HG02642 (cell line): ENCODE results near the gene ORM1.

Experiments used
- ATAC-seq: cut with Tn5 transposase; IDR thresholded peaks from one replicate; pipeline ENCODE4 v1.9.1; 2021; ENCODE audit warnings: mild to moderate bottlenecking; ENCODE audit not compliant: unreplicated experiment, poor library complexity

The ORM1 gene

DNA sequence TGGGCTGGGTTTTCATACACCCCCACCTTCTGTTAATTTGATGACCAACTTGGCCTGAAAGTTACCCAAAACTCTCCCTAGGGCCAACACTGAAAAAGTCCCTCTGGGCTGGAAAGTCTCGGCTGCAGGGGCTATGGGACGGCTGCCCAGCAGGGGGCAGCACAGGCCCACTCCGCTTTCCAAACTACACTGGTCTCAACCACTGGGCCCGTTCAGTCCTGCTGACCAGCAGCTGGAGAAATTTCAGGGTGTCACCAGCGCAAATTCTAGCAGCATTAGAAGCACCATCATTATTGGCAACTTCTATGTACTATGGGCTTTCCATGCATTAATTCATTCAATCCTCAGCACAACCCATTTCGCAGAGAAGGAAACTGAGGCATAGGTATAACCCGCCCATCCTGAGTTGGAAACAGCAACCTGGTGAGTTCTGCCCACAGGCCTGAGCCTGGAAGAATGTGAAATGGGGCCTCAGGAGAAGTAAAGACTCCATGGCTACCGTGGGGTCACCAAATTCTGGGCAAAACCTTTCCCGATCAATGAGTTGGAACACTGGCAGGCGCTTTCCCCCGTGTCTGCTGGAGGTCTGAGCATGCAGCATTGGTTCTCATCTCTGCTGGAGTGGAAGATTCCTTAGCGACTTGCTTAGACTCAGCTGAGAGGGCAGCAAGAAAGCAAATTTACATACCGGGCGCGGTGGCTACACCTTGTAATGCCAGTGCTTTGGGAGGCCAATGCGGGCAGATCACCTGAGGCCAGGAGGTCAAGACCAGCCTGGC, 16.4 kb downstream of the ORM1 start:
- no peak for ATAC-seq

DNA sequence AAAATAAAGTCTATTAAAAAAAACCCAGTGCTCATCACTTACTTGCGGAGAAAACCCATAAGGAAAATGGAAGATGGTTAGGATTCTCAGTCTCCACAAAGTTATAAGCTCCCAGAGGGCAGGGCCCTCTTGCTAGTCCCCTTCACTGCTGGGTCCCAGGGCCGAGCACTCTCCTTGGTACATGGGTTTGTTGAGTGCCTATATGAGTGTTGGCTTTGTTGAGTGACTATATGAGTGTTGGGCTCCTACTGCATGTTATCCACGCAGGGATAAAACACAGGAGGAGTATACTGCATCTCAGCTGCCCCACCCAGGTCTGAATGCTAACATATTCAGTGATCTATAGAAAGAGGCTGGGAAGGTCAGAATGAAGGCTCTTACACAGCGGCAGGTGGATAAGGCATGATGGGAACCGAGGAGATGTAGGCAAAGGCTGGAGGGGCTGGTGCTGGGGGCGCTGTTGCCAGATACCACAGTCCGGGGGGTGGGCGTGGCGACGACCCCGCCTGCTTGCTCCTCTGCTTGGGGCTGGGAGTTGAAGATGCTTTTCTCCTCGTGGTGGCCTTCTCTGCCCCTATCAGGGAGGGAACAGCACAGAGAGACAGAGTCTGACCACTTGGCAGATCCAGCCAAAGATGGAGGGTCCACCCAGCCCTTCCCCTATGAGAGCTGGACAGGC, 18.4 kb downstream of the ORM1 start:
- no peak for ATAC-seq

DNA sequence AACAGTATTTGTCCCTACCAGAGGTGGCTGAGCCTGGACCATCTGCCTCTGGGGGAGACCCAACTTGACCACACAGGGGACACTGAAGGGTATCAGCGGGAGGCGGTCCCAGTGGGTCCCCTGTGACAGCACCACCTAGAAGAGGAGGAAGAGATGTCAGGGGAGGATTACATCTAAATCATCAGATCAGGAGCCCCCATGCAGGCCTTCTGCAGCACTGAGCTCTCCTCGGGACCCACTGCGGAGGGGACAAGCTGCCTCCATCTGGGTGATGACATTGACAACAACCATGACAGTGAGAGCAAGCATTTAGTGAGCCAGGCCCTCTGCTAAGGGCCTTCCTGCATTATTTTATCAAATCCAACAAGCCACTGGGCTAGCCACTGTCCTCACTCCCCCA, 19.1 kb downstream of the ORM1 start:
- ATAC-seq, result no peak

DNA sequence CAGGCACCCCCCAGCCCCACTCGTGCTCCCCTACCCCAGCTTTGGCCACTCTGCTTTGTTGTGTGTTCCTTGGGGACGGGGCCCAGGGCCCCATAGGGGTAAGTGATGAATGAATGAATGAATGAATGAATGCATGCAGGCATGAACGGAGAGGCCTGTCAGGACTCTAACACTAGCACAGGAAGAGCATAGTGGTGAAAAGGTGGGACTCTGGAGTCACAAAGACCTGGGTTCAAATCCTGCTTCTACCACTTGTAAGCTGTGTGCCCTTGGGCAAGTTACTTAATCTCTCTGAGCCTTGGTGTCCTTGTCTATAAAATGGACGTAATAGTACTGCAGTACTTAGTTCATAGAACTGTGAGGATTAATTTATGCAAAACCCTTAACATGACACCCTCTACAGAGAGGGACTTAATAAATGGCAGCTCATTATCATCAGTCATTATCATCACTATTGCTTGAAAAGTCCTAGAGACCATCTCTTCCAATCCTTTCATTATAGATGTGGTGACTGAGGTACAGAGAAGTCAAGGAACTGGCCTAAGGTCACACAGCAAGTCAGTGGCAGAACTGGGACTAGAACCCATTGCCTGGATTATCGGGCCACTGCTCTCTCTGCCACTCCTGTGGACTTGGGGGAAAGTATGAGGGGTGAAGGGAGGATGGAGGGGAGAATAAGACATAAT, 20.0 kb downstream of the ORM1 start:
- no peak for ATAC-seq

DNA sequence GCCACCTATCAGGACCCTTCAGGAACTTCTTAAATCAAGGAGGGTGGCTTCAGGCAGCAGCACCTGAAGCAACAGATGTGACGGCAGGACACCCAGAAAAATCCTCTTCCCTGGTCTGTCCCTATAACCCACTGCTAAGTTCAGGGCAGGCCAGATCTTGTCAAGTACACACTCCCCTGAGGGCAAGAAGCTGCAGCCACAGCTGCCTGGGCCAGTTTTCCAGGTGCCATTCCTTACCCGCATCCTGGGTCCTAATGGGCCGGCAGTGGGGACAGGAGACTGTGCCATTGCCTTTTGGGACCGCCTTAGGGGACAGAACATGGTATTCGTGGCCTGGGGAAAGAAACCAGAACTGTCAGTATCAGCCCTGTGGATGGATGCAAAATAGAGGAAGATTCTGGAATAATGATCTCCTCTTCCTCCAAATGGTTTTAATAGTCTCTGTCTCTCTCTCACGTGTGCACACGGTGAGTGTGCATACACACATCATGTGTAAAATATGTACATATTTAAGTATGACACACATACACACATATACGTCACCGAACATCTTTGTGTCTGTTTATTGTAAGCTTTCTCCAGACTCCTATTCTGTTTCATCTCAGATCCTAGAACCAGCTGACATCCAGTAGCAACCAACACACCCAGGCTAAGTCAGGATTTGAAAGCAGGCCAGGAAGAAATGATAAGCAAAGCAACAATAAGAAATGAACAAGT, 20.7 kb downstream of the ORM1 start:
- ATAC-seq, result no peak

DNA sequence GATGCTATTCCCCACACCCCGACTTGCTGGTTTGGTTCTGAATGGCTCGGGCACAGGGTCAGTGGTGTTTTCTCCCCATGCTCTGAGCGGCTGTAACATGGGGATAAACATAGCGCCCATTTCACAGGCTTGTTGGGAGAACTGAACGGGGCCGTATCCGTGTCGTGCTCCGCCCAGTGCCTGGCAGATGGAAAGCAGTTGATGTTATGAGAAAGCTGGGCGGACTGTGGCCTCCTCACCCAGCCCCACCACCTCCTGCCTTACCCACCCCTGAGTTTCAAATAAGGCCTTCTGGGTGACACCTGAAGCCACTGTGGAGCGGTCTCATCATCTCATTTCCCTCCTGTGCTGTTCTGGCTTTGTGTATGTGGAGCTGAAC, 21.3 kb downstream of the ORM1 start:
- ATAC-seq, result no peak

DNA sequence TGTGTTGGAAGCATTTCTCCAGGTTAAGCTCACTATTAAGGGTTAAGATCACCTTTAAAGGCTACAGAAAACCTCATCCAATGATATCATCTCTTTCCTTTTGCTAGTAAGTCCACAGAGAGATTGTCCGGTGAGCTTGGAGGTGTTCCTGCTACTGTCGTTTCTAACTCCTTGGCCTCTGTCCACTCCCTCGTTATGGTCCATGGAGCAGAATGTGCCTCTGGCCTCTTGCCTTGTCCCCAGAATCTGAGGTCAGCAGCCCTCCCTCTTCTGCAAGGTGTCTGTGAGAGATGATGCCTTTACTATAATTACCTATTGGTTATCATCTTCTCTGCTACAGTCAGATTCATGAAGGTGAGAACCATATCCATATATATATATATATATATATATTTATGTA, 21.8 kb downstream of the ORM1 start:
- ATAC-seq, result no peak

DNA sequence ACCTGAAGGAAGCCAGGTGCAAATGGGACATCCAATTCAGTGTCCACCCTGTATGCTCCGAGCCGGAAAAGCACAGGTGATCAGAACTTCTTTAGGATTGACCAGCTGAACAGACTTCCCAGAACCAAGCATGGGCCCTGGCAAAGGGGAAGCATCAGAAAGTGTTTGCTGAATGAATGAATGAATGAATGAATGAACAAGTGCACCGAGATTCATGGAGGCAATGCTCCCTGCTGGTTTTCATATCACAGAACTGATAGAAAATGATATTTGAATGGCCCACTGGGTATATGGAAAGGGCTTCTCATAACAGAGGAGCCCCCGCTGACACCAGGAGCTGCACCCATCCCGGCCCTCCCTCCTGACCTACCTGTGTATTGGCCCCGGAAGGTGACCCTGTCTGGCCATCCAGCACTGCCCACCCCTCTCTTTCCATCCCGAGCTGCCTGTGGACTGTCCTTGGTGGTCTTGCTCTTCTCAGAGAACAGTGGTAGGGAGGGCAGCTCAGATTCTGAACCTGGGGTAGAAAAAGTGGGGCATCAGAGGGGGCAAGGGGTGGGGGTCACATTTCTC, 22.7 kb downstream of the ORM1 start:
- no peak for ATAC-seq

DNA sequence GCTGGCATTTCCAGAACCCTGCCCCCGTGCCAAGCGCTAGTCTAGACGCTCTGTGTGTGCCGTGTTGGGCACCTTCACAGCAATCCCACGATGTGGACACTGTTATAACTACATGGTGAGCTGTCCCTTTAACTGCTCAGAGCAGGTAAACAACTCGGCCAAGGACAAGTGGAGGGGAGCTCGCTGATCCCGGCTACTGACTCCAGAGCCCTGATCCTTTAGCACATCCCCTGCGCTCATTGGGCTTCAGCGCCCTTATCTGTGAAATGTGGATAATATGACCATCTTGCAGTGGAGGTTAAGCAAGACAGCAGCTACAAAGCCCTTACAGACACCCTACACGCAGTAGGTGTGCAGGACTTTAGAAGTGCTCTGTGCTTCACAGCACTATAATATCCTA, 23.2 kb downstream of the ORM1 start:
- no peak for ATAC-seq

DNA sequence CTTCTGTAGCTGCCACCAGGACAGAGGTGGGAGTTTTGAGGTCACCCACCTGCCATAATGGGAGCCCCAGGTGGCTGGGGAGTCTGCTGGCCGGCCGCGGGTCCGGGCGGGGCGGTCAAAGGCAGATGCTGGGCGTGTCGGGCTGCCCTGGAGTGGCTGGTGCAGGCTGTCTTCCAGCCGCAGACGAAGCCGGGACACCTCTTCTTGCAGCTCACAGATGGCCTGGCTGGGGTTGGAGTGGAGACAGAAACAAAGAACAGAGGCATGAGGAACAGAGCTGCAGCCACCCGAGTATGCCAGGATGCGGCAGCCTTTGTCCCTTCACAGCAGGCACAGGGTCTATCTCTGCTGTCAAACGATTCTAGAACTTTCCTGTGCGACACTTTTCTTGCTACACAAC, 24.8 kb downstream of the ORM1 start:
- ATAC-seq, result no peak

DNA sequence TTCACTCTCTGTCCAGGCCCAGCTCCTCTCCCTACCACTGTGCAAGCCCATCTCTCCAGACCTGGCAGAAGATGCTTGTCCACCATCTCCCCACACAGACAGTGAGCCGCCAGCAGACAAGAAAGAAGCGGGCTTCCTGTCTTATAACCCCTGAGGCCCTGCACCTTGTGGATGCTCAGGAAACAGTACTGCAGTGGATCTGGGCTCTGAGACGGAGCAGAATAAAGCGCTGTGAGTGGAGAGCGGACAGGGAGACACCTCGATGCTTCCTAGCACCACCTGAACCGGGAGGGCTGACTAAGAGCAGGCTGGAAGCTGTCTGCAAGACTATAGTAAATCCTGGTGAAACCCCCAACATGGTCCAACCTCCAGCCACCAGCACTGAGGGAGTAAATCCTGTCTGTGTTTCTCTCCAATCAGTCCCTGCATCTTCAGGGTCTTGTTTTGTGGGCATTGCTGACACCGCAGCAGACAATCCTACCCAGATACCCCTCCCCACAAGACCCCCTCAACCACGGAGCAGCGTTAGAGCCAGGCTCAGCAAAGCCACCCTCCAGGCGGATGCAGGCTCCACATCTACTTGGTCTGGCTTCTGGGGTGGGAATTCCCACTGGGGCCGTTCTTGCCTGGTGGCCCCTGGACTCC, 25.5 kb downstream of the ORM1 start:
- ATAC-seq, result peak; percentile 3

DNA sequence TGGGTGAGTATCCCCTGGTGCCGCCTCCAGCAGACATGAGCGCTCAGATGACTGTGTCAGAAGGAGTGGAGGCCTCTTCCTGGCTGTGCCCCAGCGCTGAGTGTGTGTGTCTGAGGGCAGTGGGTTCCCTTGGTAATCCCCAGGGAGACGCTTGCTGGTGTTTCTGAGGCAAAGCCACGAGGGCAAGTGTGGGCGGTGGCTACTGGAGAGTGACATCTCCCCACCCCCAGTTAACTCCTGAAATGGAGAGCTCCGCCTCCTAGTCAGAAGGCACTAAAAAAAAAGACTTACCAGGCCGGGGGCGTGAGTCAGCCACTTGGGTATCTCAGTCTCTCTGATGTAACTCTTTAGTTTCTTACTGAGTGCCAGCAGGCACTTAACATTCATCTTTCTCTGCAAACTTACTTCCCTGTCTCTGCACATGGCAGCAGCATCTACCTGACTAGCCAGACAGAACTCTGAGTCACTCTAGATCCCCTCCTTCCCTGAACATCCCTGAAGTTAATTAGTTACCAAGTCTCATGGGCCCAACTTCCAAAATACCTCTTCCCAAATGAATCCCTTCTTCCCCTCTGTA, 26.1 kb downstream of the ORM1 start:
- peak; percentile 92 for ATAC-seq

DNA sequence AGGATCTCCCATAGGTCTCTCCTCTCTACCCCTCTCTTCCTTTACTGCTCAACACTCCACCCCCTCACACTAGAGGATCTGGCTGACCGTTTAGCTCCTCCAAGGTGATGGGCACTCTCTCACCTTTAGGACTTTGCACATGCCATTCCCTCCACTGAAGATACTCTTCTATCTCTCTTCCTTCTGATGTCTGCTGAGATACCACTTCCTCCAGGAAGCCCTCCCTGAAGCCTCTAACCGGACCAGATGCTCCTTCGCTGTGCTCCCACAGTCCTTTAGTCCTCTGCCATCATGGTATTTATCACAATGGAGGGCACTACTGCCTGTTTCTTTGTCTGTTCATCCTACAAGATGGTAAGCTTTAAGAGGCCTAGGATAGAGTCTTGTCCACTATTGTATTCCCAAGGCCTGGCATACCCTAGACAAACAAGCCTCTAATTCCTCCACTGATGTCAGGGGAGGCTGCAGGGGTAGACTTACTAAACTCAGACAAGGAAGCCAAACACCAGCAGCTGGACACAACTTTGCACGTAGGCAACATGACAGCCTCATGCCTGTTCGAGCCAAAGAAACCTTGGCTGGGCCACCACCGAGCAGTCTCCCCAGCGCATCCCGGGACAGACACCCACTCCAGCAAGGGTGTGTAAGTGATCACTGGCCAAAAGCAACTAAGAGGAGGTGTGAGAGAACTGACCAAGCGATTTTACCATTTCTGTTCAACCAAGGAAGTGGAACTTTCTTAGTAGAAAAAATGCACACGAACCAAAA, 27.0 kb downstream of the ORM1 start:
- no peak for ATAC-seq

DNA sequence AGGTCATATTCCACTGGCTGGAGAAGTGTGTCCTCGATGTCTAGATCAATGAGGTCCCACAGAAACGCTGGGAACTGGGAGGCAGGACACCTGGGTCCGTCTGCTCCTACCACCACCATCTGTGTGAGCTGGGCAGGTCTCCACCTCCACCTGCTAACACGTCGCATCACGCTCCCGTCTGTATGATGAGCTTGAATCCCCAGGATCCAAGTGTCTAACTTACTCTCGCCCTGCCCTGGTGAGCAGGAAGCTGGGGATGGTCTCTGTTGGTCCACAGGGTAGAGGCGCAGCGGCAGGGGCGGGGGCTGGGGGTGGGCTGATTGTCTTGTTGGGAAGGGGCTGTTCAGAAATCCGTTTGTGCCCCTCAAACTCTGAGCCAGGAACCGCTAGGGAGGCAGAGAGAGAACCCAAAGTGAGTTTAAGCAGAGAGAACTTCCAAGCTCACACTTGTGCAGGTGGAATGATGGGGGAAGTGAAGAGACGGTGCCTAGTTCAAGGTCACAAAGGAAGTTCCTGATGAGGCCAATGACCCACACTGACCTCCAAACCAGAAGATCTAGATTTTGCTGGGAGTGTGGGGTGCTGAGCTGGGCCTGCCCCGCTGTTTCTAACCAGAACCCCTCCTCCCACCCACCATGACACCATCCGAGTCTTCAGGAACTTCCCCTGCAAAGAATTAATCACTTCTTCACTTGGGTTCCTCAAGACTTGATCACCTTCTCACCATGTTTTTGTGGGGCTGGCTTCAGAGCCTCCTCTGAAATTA, 27.9 kb downstream of the ORM1 start:
- ATAC-seq, result no peak

DNA sequence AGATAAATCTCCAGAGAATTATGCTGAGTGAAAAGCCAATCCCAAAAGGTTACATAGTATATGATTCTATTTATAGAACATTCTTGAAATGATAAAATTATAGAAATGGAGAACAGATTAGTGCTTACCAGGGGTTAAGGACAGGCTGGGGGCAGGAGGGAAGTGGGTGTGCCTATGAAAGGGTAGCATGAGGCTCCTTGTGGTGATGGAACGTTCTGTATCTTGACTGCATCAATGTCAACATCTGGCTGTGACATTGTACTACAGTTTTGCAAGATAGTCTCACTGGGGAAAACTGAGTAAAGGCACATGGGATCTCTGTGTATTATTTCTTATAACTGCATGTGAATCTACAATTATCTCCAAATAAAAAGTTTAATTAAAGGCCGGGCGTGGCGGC, 29.0 kb downstream of the ORM1 start:
- ATAC-seq, result no peak

DNA sequence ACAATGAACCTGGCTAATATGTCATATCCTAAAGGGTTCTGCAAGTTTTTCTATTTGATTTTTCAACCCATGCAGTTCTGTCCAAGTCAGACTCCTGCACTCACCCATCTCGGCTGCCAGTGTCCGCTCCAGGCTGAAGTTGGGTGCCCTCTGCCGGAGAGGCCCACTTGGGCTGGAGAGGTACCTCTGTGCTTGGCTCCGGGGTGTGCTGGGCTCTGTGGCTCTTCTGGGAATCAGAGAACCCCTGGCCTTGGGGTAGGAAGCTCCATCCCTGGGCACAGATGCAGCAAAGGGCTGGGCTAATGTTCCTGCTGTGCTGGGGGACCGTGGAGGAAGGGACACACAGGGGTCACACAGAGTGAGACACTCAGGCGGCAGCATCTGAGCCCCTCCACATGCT, 32.9 kb downstream of the ORM1 start:
- no peak for ATAC-seq

DNA sequence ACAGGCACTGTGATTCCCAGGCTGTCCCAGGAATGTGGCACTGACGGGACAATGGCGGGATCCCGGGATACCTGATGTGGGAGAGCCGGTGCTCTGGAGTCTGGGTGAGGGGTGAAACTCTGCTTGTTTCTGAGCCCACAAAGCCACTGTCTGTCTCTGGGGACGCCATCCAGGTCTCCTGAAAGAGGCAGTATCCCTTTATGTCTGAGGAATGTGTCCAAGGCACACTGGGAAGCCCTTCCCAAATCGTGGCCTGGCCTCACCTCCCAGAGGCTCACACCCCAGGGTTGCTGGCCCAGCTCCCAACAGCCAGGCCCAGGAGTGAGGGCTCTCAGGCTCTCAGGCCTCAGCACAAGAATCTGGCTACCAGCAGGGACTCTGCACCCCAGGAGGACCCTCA, 33.9 kb downstream of the ORM1 start:
- ATAC-seq, result no peak

DNA sequence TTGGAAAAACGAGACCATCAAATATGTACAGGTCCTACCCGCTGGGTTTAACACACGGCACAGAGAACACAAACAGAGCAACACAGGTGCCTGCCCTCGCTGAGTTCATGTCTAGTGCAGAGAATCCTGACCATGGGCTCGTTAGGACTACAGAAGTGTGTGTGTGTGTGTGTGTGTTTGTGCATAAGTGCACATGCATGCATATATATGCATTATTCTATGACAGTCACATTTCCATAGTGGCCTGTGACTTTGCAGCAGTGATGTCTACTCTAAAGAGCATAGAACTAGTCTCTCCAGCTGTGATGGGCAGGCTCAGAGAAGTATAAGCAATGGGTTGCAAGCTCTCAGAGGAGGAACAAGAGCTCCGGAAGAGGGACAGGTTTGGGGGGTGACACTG, 34.5 kb downstream of the ORM1 start:
- ATAC-seq, result no peak
